GM19035 (cell line): ENCODE results near the gene SDK2.

Experiments
- ATAC-seq: cut with Tn5 transposase; IDR thresholded peaks from one replicate; pipeline ENCODE4 v1.9.1; 2021; ENCODE audit not compliant: unreplicated experiment

The SDK2 gene

GRCh38 chr17:73401911-73402310 lies 242.3 kb downstream of the SDK2 start:
- no peak for ATAC-seq

DNA sequence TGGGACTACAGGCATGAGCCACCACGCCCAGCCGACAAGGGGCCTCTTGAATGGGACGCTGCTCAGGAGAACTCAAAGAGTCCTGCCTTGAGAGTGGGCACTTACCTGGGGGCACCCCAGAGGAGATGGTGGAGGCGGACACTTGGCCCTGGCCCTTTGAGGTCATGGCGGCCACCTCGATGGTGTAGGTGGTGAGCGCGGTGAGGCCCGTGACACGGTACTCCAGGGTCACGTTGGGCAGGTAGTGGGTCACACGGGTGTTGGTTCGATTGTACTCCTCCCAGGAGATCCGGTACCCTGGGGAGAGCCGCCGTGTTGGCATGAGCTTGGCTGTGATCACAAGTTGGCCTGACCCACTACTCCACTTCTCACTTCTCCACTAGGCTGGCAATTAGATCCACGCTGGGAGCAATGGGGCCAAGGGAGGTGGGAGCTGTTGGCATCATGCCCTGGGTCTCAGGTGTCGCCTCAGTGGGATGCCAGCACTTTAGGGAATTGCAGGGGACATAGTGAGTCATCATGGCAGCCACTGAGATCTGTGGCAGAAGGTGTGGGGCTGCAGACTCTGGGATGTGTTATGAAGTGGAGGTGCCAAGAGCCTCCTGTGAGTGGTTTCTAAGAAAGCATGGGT lies 243.2 kb downstream of the SDK2 start:
- ATAC-seq: no peak

GRCh38 chr17:73399056-73399455 lies 245.2 kb downstream of the SDK2 start:
- ATAC-seq: no peak

- ATAC-seq: no peak
Observed at GRCh38 chr17:73397856-73398540, 246.2 kb downstream of the SDK2 start.

- no peak for ATAC-seq
Observed at GRCh38 chr17:73397278-73397826, 246.9 kb downstream of the SDK2 start.

DNA sequence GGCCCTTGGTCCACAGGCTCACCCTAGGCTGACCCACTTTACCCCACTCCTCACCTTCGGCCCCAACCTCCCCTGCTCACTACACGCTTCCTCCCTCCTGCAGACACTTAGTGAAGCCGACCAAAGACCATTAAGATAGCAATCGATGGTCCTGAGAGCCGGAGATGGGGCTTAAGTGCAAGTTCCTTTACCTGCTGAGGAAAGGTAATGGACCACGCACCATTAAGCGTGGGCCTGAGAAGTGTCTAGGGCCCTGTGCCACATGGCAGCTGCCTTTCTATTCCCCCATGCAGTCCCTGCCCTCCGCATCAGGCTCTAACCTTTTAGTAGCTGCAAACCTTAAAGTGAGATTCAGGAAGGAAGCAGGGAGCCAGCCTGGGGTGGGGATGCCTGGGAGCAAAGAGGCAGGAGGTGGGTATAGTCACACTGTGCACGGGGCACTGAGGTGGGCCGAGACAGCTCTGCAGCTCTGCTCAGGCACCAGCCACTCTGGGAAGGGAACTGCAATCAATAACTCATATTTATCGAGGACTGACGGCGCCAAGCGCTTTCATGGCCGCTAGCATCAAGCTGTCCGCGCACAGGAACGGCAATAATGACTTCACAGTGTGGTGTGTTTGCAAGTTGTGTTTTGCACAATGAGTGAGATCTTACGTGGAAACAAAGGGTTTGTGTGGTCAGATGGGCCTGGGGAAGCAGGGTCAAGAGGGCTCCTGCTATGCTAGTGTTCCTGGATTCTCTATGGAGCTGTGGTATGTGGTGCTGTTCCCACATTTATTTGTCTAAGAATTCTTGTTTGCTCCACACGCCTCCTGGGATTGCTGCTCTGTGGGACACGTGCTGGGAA lies 247.6 kb downstream of the SDK2 start:
- ATAC-seq: no peak

- ATAC-seq: no peak
Observed at GRCh38 chr17:73394512-73395450, 249.5 kb downstream of the SDK2 start.

DNA sequence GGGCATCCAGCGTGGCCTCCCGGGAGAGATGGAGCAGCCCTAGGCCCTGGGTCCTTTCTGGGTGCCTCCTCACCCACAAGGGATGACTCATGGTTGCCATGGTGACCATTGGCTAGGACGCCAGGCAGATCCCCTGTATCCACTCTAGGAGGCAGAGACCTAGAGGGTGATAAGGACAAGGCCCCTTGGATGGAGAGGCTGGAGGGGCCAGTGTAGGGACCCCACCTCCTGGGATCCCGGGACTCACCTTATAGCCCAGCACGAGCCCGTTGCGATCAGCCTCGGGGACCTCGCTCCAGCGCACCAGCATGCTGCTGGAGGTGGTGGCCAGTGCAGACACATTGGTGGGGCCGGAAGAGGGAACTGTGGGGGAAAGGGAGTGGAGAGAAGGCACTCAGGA lies 250.3 kb downstream of the SDK2 start:
- ATAC-seq: no peak

DNA sequence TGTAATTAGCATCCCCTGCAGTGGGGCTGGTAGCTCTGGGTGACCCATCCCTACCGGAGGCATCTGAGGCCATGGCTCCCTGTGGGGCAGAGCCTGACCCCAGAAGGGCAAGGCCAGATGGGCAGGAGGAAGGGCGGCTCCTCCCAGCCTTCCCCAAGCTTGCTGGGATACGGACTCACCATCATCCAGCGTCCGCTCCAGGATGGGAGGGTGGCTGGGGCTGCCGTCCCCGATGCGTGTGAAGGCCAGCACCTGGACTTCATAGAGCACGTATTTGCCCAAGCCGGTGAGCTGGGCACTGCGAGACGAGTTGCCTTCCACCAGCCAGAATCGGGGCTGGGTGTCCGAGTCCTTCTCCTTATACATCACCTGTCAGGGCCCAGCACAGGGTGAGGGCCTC lies 250.9 kb downstream of the SDK2 start:
- ATAC-seq: no peak

GRCh38 chr17:73391331-73392265 lies 252.6 kb downstream of the SDK2 start:
- no peak for ATAC-seq

- no peak for ATAC-seq
Observed at GRCh38 chr17:73390851-73391250, 253.4 kb downstream of the SDK2 start.

- no peak for ATAC-seq
Observed at GRCh38 chr17:73390221-73390620, 254.0 kb downstream of the SDK2 start.

DNA sequence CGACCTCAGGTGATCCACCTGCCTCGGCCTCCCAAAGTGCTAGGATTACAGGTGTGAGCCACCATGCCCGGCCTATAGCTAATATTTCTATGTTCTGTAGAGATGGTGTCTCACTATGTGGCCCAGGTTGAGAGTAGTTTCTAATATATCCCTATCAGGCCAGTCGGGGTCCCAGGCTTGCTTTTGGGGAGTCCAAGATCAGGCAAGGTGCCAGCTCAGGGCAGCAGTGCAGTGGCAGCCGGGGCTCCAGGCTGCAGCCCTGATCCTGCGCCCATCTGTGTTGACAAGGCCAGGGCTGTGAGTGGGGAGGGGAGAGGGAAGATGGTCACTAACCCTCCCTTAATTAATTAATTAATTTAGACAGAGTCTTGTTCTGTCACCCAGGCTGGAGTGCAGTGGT lies 254.8 kb downstream of the SDK2 start:
- no peak for ATAC-seq

DNA sequence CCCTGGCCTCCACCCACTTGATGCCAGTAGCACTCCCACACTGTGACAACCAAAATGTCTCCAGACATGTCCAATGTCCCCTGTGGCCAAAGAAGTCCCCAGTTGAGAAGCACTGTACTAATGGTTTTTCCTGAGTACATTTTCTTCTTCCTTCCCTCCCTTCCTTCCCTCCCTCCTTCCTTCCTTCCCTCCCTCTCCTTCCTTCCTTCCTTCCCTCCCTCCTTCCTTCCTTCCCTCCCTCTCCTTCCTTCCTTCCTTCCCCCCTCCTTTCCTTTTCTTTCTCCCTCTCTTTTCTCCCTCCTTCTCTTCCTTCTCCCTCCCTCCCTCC lies 255.7 kb downstream of the SDK2 start:
- no peak for ATAC-seq

DNA sequence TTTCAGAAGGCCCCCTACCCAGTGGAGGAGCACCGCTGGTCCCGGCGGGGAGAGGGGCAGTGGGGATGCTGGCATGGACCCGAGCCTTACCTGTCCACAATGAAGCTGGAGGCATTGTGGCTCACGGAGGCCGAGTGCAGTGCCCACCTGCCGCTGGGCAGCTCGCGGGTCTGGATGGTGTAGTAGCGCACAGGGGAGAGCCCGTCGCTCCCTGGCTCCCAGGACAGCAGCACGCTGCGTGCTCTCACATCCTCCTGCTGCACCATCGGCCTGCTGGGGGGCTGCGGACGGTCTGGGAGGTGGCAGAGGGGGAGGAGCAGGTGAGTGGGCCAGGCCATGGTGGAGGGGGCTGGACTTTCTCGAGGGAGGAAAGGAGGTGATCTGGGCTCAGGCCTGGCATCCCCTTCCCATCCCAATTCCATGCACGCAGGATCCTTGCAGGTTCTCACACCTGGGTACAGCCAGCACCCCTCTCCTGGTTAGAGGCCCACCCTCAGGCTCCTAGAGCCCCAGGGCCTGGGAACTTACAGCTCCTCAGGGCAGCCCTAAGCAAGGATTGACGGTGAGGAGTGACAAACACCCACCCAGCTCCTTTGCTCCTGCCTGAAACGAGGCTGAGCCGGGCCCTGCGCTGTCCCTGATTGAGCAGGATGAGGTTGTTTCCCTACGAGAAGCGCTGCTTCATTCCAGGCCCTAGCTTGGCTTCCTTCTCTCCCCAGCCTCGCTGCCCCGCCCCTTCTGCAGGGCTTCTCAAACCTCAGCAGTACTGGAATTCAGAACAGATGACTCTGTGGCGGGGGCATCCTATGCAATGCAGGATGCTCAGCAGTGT lies 256.3 kb downstream of the SDK2 start:
- ATAC-seq: no peak

DNA sequence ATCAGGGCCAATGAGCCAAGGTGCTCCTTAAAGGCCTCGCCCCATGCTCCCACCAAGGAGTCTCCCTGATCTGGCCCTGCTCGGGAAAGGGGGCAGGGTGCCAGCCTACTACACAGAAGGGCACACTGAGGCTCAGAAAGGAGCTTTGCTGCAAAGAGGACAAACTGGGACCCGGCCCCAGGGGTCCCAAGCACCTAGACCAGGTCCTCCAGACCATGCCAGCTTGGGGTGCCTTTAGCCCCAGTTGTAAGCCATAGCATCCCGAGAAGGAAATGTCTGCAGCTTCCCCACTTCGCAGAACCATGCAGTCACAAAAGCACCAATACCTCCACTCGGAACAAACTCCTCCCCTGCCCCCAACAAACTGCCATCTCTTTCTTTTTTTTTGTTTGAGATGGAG lies 257.7 kb downstream of the SDK2 start:
- ATAC-seq: no peak

DNA sequence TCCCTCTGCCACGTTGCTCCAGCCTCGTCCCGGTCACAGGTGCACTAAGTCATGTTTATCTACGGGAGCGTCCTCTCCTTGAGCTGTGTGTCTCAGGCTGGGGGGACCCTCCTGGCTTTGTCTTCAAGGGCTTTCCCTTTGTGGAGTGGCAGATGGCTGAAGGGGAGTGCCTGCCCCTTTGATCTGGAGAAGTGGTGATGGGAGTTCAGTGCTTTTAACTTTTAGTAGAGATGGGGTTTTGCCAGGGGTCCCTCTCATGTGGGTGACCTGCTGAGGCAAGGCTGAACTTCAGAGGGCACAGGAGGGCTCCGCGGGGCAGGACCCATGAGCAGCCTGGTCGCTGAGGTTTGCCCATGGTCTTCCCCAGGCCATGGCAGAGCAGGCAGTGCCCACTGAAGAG lies 259.3 kb downstream of the SDK2 start:
- no peak for ATAC-seq

DNA sequence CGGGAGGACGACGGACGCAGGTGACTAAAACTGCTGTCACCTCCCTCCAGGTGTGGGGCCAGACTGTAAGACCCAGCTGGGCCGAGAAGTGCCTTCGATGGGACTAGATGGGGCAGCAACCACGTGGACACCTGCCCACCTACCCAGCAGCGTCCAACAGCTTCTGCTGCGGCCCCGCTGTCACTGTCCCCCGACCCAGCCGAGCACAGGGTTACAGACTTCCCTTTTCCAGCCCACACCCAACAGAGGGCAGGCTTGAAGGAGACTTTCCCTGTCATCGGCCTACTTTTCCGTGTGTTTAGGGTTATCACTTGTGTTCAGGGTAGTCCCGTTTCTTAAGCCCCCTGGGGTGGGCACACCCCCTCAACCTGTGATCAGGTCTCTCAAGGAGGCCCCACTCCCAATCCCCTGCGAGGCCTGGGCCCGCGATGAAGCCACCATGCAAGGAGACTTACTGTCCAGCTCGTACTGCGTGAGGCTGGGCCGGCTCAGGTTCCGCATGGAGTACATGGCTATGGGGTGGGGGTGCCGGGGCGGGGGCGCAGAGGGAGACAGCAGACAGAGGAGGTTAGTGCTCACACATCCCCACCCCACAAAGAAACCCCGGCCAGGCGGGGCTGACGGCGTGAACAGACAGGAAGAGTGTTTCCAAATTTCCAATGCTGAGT lies 263.7 kb downstream of the SDK2 start:
- no peak for ATAC-seq
